Ascending aorta (tissue), 2 donors: ENCODE results near the gene PLCH1. TPM values are rescaled to one million over a fixed set of nuclear protein-coding genes. Genes with fewer than 3 reads are reported as not detected.

Experiments used
- DNase-seq, 2 donors: peaks; one replicate each; pipeline ENCODE4 v3.0.0-alpha.2; 2019; ENCODE audit warnings: low spot score in 2 of 2
- H3K27ac ChIP-seq, 2 donors: fragments of 200-600 bp; sonication (generic); one replicate each; pipeline ENCODE4 v1.5.1; 2016 to 2017; ENCODE audit warnings: mild to moderate bottlenecking in 1 of 2
- H3K27me3 ChIP-seq: fragments of 200-600 bp; sonication (generic); one replicate; pipeline ENCODE4 v1.5.1; 2017
- H3K36me3 ChIP-seq, 2 donors: fragments of 200-600 bp; sonication (generic); one replicate each; pipeline ENCODE4 v1.5.1; 2016
- H3K4me1 ChIP-seq, 2 donors: fragments of 200-600 bp; sonication (generic); one replicate each; pipeline ENCODE4 v1.5.1; 2016 to 2017; ENCODE audit warnings: mild to moderate bottlenecking in 1 of 2
- H3K4me3 ChIP-seq, 2 donors: fragments of 200-600 bp; sonication (generic); one replicate each; pipeline ENCODE4 v1.5.1; 2016 to 2017; ENCODE audit warnings: mild to moderate bottlenecking in 1 of 2
- H3K9me3 ChIP-seq, 2 donors: fragments of 200-600 bp; sonication (generic); one replicate each; pipeline ENCODE4 v1.5.1; 2016
- intact Hi-C: fragments of 100-400 bp; cut with DNase I; formaldehyde crosslinking; loops from one replicate; pipeline ENCODE4 v1.15.1; 2023
- total RNA-seq: library from RNA; depleted of rRNA; stranded (reverse); fragments of >200 nt; gene quantifications from one replicate; pipeline ENCODE4 v1.1.0, GENCODE V29; 2016
- TF ChIP-seq, protein P1 (sequence below), 3 experiments: fragments of 200-600 bp in 2 of 3; fragments of 450-650 bp in 1 of 3; sonication (generic) in 2 of 3; IDR thresholded peaks; one replicate each; pipeline ENCODE4 v1.5.1; 2016 to 2019; ENCODE audit warnings: antibody characterized with exemption in 3 of 3, mild to moderate bottlenecking in 1 of 3, moderate library complexity in 1 of 3

Gene PLCH1
- total RNA-seq, 1 donor from 2014 or later: not detected

DNA sequence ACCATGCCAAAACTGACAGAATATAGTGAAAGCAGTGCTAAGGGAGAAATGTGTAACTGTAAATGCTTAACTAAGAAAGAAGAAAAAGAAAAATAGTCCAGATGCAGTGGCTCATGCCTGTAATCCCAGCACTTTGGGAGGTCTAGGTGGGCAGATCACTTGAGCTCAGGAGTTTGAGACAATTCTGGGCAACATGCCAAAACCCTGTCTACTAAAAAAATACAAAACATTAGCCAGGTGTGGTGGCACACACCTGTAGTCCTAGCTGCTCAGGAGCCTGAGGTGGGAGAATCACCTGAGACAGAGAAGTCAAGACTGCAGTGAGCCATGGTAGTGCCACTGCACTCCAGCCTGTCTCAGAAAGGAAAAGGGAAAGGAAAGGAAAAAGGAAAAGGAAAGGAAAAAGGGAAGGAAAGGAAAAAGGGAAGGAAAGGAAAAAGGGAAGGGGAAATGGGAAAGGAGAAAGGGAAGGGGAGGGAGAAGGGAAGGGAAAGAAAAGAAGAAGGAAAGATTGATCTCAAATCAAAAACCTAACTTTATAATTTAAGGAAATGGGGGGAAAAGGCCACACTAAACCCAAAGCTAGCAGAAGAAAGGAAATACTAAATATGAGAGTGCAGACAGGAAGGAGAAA, 40.9 kb upstream of the PLCH1 start:
- TF ChIP-seq, protein P1, sequence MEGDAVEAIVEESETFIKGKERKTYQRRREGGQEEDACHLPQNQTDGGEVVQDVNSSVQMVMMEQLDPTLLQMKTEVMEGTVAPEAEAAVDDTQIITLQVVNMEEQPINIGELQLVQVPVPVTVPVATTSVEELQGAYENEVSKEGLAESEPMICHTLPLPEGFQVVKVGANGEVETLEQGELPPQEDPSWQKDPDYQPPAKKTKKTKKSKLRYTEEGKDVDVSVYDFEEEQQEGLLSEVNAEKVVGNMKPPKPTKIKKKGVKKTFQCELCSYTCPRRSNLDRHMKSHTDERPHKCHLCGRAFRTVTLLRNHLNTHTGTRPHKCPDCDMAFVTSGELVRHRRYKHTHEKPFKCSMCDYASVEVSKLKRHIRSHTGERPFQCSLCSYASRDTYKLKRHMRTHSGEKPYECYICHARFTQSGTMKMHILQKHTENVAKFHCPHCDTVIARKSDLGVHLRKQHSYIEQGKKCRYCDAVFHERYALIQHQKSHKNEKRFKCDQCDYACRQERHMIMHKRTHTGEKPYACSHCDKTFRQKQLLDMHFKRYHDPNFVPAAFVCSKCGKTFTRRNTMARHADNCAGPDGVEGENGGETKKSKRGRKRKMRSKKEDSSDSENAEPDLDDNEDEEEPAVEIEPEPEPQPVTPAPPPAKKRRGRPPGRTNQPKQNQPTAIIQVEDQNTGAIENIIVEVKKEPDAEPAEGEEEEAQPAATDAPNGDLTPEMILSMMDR (IDR thresholded peaks at IDR 0.05): no peak
- Histone ChIP-seq H3K4me3 (no peak overlapping the region), H3K9me3 (peaks cover 11 to 14% of the 10 kb centered on the region in 2 donors), H3K4me1 (no peaks in the 10 kb centered on the region), H3K36me3 (peaks cover 3 to 11% of the 10 kb centered on the region in 2 donors), H3K27ac (no peak overlapping the region), H3K27me3 (no peaks in the 10 kb centered on the region)
- intact Hi-C loops: no loop called here
- DNase-seq: no peak

DNA sequence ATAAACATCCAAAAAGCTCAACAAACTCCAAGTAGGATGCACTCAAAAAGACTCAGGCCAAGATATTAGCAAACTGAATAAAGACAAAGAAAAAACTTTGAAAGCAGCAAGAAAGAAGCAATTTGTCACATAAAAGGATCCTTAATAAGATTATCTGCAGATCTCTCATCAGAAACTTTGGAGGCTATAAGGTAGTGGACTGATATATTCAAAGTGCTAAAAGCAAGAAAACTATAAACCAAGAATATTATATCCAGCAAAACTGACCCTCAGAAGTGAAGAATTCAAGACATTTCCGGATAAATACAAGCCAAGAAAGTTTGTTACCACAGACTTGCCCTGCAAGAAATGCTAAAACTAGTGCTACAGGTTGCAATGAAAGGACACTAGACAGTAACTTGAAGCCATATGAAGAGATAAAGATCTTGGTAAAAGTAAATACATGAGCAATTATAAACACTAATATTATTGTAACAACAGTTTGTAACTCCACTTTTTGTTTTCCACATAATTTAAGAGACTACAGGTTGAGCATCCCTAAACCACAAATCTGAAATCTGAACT, 37.6 kb upstream of the PLCH1 start:
- Histone ChIP-seq H3K36me3 (peaks cover 3 to 11% of the 10 kb centered on the region in 2 donors), H3K4me3 (no peak overlapping the region), H3K4me1 (no peaks in the 10 kb centered on the region), H3K27me3 (no peaks in the 10 kb centered on the region), H3K9me3 (peaks cover 11 to 14% of the 10 kb centered on the region in 2 donors), H3K27ac (no peak overlapping the region)
- intact Hi-C loops: no loop called here
- TF ChIP-seq, protein P1 (IDR thresholded peaks at IDR 0.05): no peak
- no peak for DNase-seq

DNA sequence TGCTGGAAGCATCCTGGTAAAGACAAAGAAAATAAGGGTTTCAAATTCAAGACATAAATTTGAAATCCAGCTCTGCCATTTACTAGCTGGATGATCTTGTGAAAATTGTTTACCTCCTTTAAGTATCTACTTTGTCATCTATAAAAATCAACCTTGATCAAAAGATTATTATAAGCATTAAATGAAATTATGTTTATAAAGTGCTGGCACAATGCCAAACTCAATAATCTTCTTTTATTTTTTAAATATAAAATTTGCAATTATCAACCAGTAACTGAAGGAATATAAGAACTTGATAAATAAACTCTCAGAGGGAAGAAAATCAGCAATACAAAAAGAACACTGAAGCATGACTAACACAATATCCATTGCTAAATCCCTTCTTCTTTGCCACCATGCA, 35.4 kb upstream of the PLCH1 start:
- TF ChIP-seq, protein P1 (IDR thresholded peaks at IDR 0.05): no peak
- Histone ChIP-seq H3K4me1 (no peaks in the 10 kb centered on the region), H3K27me3 (no peaks in the 10 kb centered on the region), H3K9me3 (peaks cover 11 to 14% of the 10 kb centered on the region in 2 donors), H3K27ac (no peak overlapping the region), H3K4me3 (no peak overlapping the region), H3K36me3 (peaks cover 3 to 11% of the 10 kb centered on the region in 2 donors)
- intact Hi-C loops: no loop called here
- DNase-seq: no peak

DNA sequence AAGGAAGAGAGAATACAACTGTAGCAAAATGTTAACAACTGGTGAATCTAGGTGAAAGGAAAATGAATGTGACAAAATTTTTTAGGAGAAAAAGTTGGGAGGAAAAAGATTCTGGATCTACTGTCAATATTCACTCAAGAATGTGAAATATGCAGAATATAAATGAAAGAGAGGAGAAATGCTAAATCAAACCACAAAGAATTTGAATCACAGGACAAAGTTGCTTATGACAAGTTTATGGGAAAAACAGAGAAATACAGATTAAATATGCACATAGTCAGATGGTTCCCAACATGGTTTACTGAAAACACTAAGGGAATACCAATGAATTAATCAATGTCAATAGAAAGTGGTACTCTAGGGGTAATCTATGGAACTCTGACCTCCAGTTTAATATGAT, 33.6 kb upstream of the PLCH1 start:
- TF ChIP-seq, protein P1 (IDR thresholded peaks at IDR 0.05): no peak

DNA sequence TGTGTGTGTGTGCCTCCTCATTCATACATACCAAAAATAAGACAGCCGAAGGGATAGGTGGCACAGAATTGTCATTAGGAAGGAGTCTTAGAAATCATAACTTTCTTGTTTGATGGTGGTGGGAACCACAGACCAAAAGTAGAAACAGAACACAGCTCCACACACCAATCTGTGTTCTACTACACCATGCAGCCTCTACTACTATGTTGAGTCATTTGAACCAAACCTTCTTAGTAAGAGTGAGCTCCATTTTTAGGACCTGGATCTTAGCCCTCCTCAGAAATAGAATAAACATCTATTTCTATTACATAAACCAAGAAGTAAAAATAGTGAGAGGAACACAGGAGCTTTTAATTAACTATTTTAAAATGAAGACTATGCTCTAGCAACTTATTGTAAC, 27.9 kb upstream of the PLCH1 start:
- Histone ChIP-seq H3K27me3 (no peaks in the 10 kb centered on the region), H3K4me1 (peaks cover 2 to 3% of the 10 kb centered on the region in 2 donors), H3K27ac (peak overlapping the region in 1 of 2 donors; percentile 16), H3K4me3 (no peak overlapping the region), H3K36me3 (peaks cover 0 to 5% of the 10 kb centered on the region in 2 donors), H3K9me3 (no peaks in the 10 kb centered on the region)
- intact Hi-C loops: no loop called here
- no peak for DNase-seq
- TF ChIP-seq, protein P1 (IDR thresholded peaks at IDR 0.05): no peak

More for the DNA sequence above, 33.6 kb upstream of the PLCH1 start:
- Histone ChIP-seq H3K4me3 (no peak overlapping the region), H3K4me1 (no peaks in the 10 kb centered on the region), H3K9me3 (peaks cover 11 to 13% of the 10 kb centered on the region in 2 donors), H3K36me3 (peaks cover 3 to 15% of the 10 kb centered on the region in 2 donors), H3K27ac (no peak overlapping the region), H3K27me3 (no peaks in the 10 kb centered on the region)
- intact Hi-C loops: no loop called here
- no peak for DNase-seq
